GM12891 (cell line): Measurements from ENCODE around the gene COQ6.

Experiments used
- POLR2A ChIP-seq: IDR thresholded peaks from 2 replicates; pipeline ENCODE4 v1.6.1; 2011; ENCODE audit warnings: low read depth, low read length, control low read depth
- POLR2AphosphoS5 ChIP-seq: IDR thresholded peaks from 2 replicates; pipeline ENCODE4 v1.6.1; 2011; ENCODE audit warnings: low read depth, low read length, control low read depth

- TF ChIP-seq POLR2AphosphoS5, result no peak
- no peak for TF ChIP-seq POLR2A
Measured at GRCh38 chr14:73965216-73965615, 15.1 kb downstream of the COQ6 start.
